GM18499 (cell line): ENCODE data around the gene LRTM1.

Experiments used
- ATAC-seq: cut with Tn5 transposase; IDR thresholded peaks from one replicate; pipeline ENCODE4 v1.9.1; 2021; ENCODE audit warnings: moderate number of reproducible peaks; ENCODE audit not compliant: insufficient read depth, unreplicated experiment

Gene LRTM1

GRCh38 chr3:54928046-54928770 lies at the start of gene LRTM1:
Gene LRTM1, minus strand, starts transcription at chr3:54928059. Its CDS starts 148 bp downstream, at chr3:54927911.
- no peak for ATAC-seq

GRCh38 chr3:54977439-54977838 lies 49.6 kb upstream of the LRTM1 start:
- no peak for ATAC-seq

GRCh38 chr3:54970895-54971294 lies 43.0 kb upstream of the LRTM1 start:
- ATAC-seq, result no peak

DNA sequence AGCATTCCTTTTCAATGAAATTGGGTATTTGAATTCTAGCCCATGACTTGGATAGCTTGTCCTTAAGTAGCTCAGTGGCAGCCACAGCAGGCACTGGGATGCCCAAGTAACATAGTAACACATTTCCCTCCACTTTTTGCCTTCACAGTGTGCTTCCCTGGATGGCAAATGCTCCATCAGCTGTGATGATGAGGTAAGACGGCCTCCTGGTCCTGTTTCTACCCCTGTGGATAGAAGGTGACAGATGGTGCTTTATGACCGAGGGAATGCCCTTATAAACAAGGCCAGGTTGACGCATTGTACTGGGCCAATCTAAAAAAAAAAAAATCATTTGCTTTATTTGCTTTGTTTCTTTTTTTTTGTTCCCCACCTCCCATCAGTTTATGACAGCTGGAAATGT lies 41.8 kb upstream of the LRTM1 start:
- ATAC-seq, result no peak

GRCh38 chr3:54968546-54969172 lies 40.8 kb upstream of the LRTM1 start:
- no peak for ATAC-seq

- no peak for ATAC-seq
These were observed 39.9 kb upstream of the LRTM1 start for GRCh38 chr3:54967731-54968161.

GRCh38 chr3:54966979-54967378 lies 39.1 kb upstream of the LRTM1 start:
- no peak for ATAC-seq

GRCh38 chr3:54965746-54966145 lies 37.9 kb upstream of the LRTM1 start:
- ATAC-seq, result no peak

DNA sequence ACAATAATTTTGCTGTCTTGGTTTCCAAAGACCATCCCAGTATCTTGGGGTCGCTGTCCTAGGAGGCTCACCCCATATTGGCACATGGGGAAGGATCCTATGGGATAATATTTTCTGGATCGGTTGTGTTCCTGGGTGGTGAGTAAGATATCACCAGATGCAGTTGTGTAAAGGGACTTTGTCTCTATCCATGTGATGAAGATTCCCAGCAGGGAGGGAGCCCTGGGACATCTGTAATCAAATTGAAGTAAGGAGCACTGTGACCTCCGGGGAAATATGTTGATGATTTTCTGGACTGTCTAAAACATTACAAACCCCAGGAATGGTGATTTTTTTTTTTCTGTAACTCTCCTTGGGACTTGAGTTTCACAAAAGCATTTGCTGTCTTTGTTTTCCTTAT lies 36.2 kb upstream of the LRTM1 start:
- ATAC-seq, result no peak

DNA sequence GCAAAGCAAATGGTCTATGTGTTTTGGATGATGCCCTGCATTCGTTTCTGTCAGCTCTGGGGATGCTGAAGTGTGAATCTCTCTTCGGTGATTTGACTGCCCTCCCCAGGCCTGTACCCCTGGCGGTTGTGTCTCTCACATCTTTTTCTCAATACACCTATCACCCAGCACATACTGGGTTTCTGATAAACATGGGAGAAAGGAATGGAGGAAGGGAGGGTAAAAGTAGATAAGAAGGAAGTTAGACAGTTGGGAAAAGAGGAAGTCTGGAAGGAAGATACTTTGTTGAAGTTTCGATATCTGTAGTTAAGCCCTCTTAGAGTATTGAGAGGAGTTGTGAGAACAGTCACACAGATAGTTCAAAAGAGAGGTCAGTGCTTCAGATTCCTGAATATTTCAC lies 35.8 kb upstream of the LRTM1 start:
- ATAC-seq, result no peak

DNA sequence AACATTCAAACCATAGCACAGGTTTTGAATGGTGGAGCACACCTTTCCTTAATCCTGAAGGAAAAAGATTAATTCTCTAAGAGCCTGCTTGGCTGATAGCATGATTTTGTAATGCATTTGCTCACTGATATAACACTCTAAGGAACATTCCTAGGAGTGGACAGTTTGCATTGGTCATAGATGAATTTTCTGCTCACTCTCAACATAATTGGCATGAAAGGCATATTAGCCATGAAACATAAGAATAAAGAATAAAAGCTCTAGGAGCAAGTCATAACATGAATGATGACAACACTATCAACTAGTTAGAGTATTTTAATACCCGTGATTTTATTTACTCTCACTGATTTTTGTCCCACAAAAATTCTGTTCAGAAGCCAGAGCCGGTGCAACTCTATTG lies 34.3 kb upstream of the LRTM1 start:
- no peak for ATAC-seq

DNA sequence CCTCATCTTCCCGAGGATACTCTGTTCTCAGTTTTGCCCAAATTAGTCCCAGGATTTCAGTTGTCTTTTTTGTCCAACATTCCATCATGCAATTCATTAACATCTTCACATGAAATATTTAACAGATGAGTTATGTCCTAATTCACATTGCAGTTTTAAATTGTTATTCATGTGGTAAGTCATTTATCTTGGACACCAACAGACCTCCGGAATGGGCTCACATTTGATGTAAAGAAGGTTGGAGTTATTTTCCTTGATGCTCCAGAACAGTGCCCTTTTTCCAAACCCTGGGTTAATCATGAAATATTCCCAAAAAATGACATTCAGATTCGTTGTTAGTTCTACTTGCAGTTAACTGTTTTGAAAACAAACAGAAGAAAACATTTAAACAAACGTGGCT lies 32.8 kb upstream of the LRTM1 start:
- ATAC-seq, result no peak

DNA sequence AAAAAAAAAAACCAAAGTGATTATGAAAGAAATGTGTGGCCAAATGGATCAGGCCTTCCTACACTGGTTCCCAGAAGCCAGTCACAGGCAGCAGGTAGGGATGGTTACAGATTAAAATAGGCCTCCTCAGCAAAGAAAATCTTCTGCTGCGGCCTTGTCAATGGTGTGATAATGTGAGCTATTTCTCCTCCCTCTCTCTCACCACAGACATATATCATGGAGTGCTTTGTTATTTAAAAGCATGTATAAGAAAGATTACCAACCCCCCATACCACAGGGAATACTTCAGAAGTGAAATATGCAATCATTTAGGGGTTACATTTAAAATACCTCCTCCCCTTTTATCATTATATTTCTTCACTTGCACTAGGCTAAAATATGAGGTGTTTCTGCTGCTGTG lies 32.2 kb upstream of the LRTM1 start:
- ATAC-seq, result no peak

- ATAC-seq, result no peak
These were observed 29.9 kb upstream of the LRTM1 start for GRCh38 chr3:54957711-54958110.

DNA sequence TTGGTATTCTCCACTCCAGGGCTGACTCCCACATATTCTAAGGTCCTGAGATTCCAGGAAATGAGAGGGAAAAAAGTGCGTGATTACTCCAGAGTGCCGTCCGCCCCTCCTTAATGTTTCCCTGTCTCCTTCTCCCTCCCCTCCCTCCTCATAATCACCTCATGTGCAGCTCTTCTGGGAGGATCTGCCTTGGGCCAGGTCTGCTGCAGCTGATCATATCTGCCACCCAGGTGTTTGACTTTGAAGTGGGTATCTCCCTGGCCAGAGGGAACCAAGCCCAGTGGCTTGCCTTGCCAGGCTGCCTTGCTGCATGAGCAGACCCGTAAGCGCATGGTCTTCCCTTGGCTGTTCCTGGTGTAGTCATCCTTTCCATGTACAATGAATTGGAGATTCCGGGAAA lies 28.1 kb upstream of the LRTM1 start:
- no peak for ATAC-seq

DNA sequence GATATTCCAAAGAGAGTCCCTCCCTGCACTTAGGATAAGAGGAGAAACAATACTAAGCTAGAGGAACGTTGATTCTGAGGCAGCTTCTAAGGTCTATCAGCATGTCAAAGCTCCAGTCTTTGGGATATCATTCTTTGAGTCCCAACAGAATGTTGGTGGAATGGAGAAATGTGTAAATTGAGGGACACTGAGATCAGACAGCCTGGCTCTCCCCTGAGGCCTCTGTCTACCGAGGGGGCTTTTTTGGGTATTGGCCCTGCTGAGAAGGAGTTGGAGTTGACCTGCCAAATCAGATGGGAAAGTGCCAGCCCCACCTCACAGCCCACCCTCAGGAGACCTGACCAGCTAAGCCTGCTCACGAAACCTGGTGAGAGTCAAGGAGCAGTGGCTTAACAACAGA lies 27.6 kb upstream of the LRTM1 start:
- no peak for ATAC-seq

DNA sequence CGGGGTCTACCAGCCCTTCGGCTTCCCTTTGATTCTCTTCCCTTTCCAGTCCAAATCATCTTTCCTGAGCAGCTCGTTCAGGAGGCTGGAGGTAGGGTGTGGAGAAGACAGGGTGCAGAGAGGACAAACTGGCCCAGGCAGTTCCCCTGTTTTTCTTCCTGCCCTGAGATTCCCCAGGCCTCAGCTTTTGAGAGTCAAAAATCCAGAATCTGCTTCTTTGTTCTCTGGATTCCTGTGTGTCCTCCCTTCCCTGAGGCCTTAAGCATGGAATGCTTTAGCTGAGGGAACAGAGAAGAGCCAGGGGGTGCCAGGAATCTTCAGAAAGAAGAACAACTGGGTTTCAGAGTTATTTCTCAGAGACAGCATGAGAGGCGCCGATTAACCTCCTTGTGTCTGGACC lies 26.7 kb upstream of the LRTM1 start:
- no peak for ATAC-seq

GRCh38 chr3:54954022-54954421 lies 26.2 kb upstream of the LRTM1 start:
- ATAC-seq, result no peak

GRCh38 chr3:54951405-54951804 lies 23.5 kb upstream of the LRTM1 start:
- no peak for ATAC-seq

DNA sequence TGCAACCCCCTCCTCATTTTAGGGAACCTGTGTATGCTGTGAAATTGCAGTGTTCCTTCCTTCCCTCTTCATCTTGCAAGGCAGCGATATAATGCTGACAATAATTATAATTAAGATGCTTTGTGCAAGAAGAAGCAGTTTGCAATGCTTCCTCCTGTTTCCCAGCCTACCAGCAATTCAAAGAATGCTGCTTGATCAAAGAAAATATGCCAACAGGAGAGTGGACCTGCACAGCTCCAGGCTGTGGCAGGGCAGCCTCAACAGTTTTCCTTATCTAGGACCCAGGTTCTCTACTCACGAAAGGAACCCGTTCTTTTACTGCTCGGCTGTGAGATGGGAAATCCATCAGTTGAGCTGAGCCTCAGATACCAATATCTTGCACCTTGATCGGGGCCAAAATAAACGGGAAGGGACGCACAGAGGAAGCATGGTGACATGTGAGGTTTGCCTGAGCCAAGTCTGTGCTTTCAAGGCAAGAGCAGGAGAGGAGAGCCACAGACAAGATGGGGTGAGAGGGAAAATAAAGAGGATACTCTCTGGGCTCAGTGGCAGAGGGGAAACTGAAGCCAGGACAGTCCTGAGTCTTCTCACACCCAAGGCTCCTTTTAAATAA lies 22.6 kb upstream of the LRTM1 start:
- no peak for ATAC-seq

DNA sequence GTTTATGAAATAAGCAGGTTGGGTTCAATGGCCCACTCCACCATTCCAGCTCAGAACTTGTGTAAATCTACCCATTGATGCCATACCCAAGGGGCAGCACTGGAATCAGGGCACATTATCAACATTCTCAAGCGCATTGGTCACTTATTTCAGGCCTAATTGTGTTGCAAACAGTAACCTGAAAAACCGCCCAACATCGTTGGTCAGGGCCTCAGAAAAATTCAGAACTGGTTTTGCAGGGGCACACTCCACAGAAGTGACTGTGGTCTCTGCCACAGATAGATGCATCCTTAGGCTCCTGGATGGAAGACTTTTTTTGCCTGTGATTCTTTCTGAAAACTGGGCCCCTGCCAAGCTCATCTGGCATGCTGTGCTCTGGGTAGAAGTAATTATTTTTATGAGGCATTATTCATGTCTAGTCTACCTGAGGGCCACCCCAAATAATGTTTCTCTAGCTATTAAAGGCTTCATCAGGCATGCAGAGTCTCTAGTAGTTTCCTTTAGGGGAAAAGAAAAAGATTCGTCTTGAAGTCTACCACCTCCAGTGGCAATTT lies 21.7 kb upstream of the LRTM1 start:
- ATAC-seq, result no peak
